ENCODE data around the gene ST6GALNAC3. TPM values are rescaled to one million over a fixed set of nuclear protein-coding genes. Genes with fewer than 3 reads are reported as not detected.

ST6GALNAC3 gene
- total RNA-seq, 1 donor from 2014 or later, result 3.9 TPM

- ATAC-seq, result no peak
- DNase-seq (ENCODE audit: missing footprints), result no peak
- intact Hi-C loops (cut with DNase I), result no loop called here
Observed at GRCh38 chr1:76161451-76161850, 86.9 kb downstream of the ST6GALNAC3 start.

DNA sequence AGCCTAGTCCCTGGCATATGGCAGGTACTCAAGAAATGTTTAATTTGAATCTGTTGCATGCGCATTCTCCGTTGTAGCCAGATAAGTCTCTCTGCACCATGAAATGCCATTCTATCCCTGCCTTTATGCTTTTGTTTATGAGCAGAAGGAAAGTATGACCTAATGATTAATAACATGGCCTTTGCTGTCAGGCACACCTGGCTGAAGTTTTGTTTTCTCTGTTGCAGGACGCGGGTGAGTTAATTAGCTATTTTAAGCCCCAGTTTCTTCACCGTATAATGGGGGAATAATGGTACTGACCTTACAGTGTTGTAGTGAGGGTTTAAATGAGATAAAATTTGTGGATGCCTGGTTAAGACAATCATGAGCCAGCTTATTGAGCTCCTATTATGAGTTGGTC is 87.7 kb downstream of the ST6GALNAC3 start:
- ATAC-seq (no peak), DNase-seq (ENCODE audit: missing footprints) (no peak)
- intact Hi-C loops (cut with DNase I), result no loop called here

- no peak for ATAC-seq
Observed at GRCh38 chr1:76164165-76164564, 89.6 kb downstream of the ST6GALNAC3 start.

DNA sequence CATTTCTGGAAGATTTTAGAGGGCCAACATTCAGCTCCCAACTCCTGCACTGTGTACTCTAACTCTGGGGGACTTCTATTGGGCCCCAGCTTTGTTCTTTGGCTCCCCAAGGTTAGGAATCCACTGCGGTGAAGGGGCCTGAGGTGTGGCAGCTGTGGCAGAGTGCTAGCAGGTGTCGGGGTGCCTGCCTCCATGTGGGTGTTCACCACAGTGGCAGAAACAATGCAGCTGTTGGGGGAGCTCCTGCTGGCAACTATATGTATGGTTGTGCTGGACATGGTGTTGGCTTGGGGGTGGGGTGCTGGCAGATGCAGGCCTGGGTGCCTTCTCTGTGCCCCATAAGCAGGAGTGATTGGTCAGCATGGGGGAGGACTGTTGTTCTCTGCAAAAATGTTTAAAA is 95.5 kb downstream of the ST6GALNAC3 start:
- intact Hi-C loops (cut with DNase I), result no loop called here
- no peak for ATAC-seq
- DNase-seq (ENCODE audit: missing footprints), result no peak

More at GRCh38 chr1:76164165-76164564, 89.6 kb downstream of the ST6GALNAC3 start:
- DNase-seq (ENCODE audit: missing footprints), result no peak
- intact Hi-C loops (cut with DNase I), result no loop called here

- intact Hi-C loops (cut with DNase I), result no loop called here
- DNase-seq (ENCODE audit: missing footprints) (no peak), ATAC-seq (no peak)
Observed at GRCh38 chr1:76170513-76170912, 96.0 kb downstream of the ST6GALNAC3 start.

GRCh38 chr1:76176000-76176399 is 101.5 kb downstream of the ST6GALNAC3 start:
- intact Hi-C loops (cut with DNase I), result no loop called here
- no peak for ATAC-seq
- DNase-seq (ENCODE audit: missing footprints), result no peak

DNA sequence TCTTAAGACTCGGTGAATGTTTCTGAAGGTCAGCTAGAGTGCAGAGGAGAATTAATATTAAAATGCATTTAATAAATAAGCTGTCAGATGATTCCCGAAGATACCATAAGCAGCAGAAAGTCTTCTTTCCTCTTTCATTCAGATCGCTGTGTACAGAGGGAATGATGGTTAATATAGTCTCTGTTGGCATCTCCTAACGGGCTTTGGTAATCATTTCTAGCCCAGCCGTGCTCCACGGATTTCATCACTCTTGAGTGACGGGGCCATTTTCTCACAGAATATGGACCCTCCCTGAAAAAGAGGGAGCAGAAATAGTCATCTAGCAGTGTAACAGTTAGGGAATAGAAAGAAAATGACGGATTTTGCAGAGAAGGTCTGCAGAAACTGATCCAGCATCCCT is 103.1 kb downstream of the ST6GALNAC3 start:
- intact Hi-C loops (cut with DNase I), result no loop called here
- no peak for ATAC-seq
- DNase-seq (ENCODE audit: missing footprints), result no peak

DNA sequence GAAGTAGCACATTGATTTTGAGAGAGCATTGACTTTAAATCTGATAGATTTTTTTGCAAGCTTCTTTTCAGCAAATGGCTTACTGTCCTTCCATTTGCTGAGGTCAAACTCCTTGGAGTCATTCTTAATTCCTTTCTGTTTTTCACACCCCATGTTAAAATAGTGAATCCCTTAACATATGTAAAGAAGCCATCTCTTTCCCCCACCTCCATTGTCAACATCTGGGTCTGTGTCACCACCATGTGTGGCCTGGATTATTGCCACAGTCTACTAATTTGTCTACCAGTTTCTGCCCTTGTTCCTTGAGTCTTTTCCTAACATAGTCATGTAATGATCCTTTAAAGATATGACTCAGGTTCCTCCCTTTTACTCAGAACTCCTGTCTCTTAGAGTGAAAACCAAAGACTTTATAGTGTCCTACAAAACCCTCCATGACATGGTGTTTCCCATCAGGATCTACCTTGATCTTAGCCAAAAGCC is 104.7 kb downstream of the ST6GALNAC3 start:
- ATAC-seq (no peak), DNase-seq (ENCODE audit: missing footprints) (no peak)
- intact Hi-C loops (cut with DNase I), result no loop called here

DNA sequence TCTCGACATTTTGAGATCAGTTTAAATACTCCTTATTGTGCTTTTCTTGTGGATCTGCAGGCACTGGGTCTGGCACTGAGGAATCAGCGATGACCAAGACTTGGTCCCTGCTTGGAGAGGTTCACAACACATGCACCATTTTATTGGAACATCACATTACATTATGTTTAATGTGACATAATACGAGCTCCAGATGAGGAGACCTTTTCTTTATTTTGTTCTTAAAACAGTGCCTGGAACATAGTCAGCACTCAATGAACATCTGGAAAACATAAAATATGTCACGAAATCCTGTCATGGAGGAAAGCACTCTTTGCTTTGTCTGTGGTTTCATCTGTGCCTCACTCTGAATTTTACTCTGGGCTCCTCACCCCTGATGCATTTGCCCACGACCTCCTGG is 110.7 kb downstream of the ST6GALNAC3 start:
- ATAC-seq (no peak), DNase-seq (ENCODE audit: missing footprints) (no peak)
- intact Hi-C loops (cut with DNase I), result no loop called here

GRCh38 chr1:76186554-76187170 is 112.1 kb downstream of the ST6GALNAC3 start:
- ATAC-seq, result no peak
- DNase-seq (ENCODE audit: missing footprints), result no peak
- intact Hi-C loops (cut with DNase I), result no loop called here

GRCh38 chr1:76187436-76187835 is 112.9 kb downstream of the ST6GALNAC3 start:
- intact Hi-C loops (cut with DNase I), result no loop called here
- ATAC-seq, result no peak
- no peak for DNase-seq (ENCODE audit: missing footprints)

GRCh38 chr1:76189310-76189709 is 114.8 kb downstream of the ST6GALNAC3 start:
- no peak for DNase-seq (ENCODE audit: missing footprints)
- ATAC-seq, result no peak
- intact Hi-C loops (cut with DNase I), result loop anchor here (1.0 kb wide), 1 partner anchor 15 kb away; no protein-coding TSS in a partner anchor

GRCh38 chr1:76190749-76191424 is 116.3 kb downstream of the ST6GALNAC3 start:
- intact Hi-C loops (cut with DNase I), result no loop called here
- DNase-seq (ENCODE audit: missing footprints) (no peak), ATAC-seq (no peak)

- ATAC-seq, result no peak
- DNase-seq (ENCODE audit: missing footprints), result no peak
- intact Hi-C loops (cut with DNase I), result no loop called here
Observed at GRCh38 chr1:76191561-76191960, 117.0 kb downstream of the ST6GALNAC3 start.

DNA sequence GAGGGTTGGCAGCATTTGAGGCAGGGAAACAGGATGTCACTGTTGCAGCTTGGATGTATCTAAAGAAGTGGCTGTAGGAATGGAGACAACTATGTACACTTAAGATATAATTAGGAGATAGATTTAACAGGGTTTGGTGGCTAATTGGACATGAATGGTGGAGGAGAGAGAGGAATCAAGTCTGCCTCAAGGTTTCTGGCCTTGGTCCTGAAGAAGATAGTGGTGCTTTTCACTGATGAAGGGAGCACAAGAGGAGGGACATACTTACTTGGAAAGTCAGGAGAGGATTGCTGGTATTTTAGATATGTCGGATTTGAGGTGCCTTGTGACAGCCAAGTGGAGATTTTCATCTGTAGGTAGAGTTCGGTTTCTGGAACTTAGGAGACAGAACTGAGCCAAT is 123.9 kb downstream of the ST6GALNAC3 start:
- intact Hi-C loops (cut with DNase I), result no loop called here
- no peak for DNase-seq (ENCODE audit: missing footprints)
- no peak for ATAC-seq

DNA sequence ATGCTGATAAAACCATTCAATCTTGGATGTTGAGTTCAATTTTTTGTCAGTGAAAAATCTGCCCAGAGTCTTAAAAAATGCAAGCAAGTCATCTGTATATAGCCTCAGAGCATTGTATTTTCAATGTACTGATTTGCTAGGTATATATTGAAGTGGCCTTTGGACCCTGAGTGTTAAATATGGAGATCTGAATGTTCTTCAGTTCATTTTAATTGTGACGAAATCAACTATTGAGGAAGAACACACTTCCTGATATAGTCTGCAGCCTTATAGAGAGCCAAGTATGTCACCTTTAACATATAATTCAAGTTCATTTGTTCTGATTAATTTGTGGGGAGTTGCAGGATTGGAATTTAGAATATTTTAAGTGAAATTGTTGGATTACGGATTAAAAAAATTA is 128.1 kb downstream of the ST6GALNAC3 start:
- no peak for ATAC-seq
- intact Hi-C loops (cut with DNase I), result no loop called here

GRCh38 chr1:76203127-76203526 is 128.6 kb downstream of the ST6GALNAC3 start:
- no peak for ATAC-seq
- intact Hi-C loops (cut with DNase I), result no loop called here

More for the DNA sequence above, 128.1 kb downstream of the ST6GALNAC3 start:
- no peak for DNase-seq (ENCODE audit: missing footprints)

GRCh38 chr1:76209238-76209637 is 134.7 kb downstream of the ST6GALNAC3 start:
- intact Hi-C loops (cut with DNase I), result no loop called here
- DNase-seq (ENCODE audit: missing footprints), result no peak
- no peak for ATAC-seq

More at GRCh38 chr1:76203127-76203526, 128.6 kb downstream of the ST6GALNAC3 start:
- no peak for DNase-seq (ENCODE audit: missing footprints)

- ATAC-seq (no peak), DNase-seq (ENCODE audit: missing footprints) (no peak)
- intact Hi-C loops (cut with DNase I), result no loop called here
Observed at GRCh38 chr1:76209648-76210047, 135.1 kb downstream of the ST6GALNAC3 start.

GRCh38 chr1:76210160-76210559 is 135.6 kb downstream of the ST6GALNAC3 start:
- intact Hi-C loops (cut with DNase I), result no loop called here
- ATAC-seq, result no peak
- DNase-seq (ENCODE audit: missing footprints), result no peak
